ENCODE results near the gene RPS4Y2.

The RPS4Y2 gene

GRCh38 chrY:20745060-20745459 lies 10.8 kb upstream of the RPS4Y2 start:
- H3K4me1 Mint-ChIP-seq = no peaks in the 10 kb centered on the region
- no peaks in the 10 kb centered on the region for H3K27me3 Mint-ChIP-seq (ENCODE audit: low read depth, poor library complexity)
- H3K9me3 Mint-ChIP-seq = no peaks in the 10 kb centered on the region
- TF ChIP-seq, protein P1, sequence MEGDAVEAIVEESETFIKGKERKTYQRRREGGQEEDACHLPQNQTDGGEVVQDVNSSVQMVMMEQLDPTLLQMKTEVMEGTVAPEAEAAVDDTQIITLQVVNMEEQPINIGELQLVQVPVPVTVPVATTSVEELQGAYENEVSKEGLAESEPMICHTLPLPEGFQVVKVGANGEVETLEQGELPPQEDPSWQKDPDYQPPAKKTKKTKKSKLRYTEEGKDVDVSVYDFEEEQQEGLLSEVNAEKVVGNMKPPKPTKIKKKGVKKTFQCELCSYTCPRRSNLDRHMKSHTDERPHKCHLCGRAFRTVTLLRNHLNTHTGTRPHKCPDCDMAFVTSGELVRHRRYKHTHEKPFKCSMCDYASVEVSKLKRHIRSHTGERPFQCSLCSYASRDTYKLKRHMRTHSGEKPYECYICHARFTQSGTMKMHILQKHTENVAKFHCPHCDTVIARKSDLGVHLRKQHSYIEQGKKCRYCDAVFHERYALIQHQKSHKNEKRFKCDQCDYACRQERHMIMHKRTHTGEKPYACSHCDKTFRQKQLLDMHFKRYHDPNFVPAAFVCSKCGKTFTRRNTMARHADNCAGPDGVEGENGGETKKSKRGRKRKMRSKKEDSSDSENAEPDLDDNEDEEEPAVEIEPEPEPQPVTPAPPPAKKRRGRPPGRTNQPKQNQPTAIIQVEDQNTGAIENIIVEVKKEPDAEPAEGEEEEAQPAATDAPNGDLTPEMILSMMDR (IDR thresholded peaks at IDR 0.05) = no peak
- H3K36me3 Mint-ChIP-seq (ENCODE audit: low read depth) = no peaks in the 10 kb centered on the region
- no peak overlapping the region for H3K4me3 Mint-ChIP-seq
- DNase-seq = no peak
- no peak overlapping the region for H3K27ac Mint-ChIP-seq

DNA sequence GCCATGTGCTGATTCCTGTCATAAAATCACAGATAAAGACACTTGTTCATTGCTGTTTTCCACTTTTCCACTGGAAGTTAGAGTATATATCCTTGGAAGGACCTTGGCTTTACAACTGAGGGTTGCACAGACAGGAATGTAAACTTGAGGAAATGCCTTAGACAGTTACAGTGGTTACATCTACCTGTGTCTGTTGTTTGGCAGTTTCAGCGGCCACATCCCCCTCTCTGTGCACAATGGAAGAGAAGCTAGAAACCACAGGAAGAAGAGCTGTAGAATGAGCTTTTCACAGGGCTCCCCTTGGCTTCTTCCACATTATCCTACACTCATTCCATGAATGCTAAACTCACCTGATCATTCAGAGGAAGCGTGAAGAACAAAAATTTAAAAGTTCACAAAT lies 9.0 kb upstream of the RPS4Y2 start:
- no peaks in the 10 kb centered on the region for H3K4me1 Mint-ChIP-seq
- no peaks in the 10 kb centered on the region for H3K27me3 Mint-ChIP-seq (ENCODE audit: low read depth, poor library complexity)
- DNase-seq = no peak
- no peak overlapping the region for H3K4me3 Mint-ChIP-seq
- H3K9me3 Mint-ChIP-seq = no peaks in the 10 kb centered on the region
- TF ChIP-seq, protein P1 (IDR thresholded peaks at IDR 0.05) = no peak
- H3K27ac Mint-ChIP-seq = no peak overlapping the region
- H3K36me3 Mint-ChIP-seq (ENCODE audit: low read depth) = no peaks in the 10 kb centered on the region

- no peak for DNase-seq
- Mint-ChIP-seq H3K4me1 (no peaks in the 10 kb centered on the region), H3K9me3 (no peaks in the 10 kb centered on the region), H3K27ac (no peak overlapping the region), H3K27me3 (ENCODE audit: low read depth, poor library complexity) (no peaks in the 10 kb centered on the region), H3K36me3 (ENCODE audit: low read depth) (no peaks in the 10 kb centered on the region), H3K4me3 (no peak overlapping the region)
- TF ChIP-seq, protein P1 (IDR thresholded peaks at IDR 0.05) = no peak
Measured at GRCh38 chrY:20763869-20764268, 8.0 kb downstream of the RPS4Y2 start.

DNA sequence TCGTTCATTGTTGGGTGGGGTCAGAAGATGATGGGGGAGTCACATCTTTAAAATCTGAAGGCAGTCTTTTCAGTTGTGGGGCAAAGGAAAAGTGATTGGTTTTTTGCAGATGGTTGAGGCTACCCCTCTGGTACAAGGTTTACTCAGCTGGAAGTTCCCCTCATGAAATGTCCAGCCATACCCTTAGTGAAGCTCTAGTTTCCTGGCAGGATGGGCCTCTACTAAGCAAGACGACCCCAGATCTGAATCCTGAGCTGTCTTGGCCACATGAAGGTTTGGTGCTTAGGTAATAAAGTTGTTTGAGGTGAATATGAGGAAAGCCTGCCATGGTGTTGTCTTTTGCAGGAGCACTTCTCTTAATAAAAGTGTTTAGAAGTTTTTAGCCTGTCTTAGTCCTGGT lies 9.2 kb downstream of the RPS4Y2 start:
- DNase-seq = no peak
- H3K4me3 Mint-ChIP-seq = no peak overlapping the region
- H3K27ac Mint-ChIP-seq = no peak overlapping the region
- H3K9me3 Mint-ChIP-seq = no peaks in the 10 kb centered on the region
- no peaks in the 10 kb centered on the region for H3K36me3 Mint-ChIP-seq (ENCODE audit: low read depth)
- H3K27me3 Mint-ChIP-seq (ENCODE audit: low read depth, poor library complexity) = no peaks in the 10 kb centered on the region
- TF ChIP-seq, protein P1 (IDR thresholded peaks at IDR 0.05) = no peak
- no peaks in the 10 kb centered on the region for H3K4me1 Mint-ChIP-seq

GRCh38 chrY:20770755-20771154 lies 14.8 kb downstream of the RPS4Y2 start:
- Mint-ChIP-seq H3K36me3 (ENCODE audit: low read depth) (no peaks in the 10 kb centered on the region), H3K27ac (no peak overlapping the region), H3K27me3 (ENCODE audit: low read depth, poor library complexity) (no peaks in the 10 kb centered on the region), H3K4me3 (no peak overlapping the region), H3K9me3 (no peaks in the 10 kb centered on the region), H3K4me1 (no peaks in the 10 kb centered on the region)
- DNase-seq = no peak
- TF ChIP-seq, protein P1 (IDR thresholded peaks at IDR 0.05) = no peak

GRCh38 chrY:20776104-20776503 lies 20.2 kb downstream of the RPS4Y2 start:
- TF ChIP-seq, protein P1 (IDR thresholded peaks at IDR 0.05) = no peak
- no peak overlapping the region for H3K4me3 Mint-ChIP-seq
- H3K36me3 Mint-ChIP-seq (ENCODE audit: low read depth) = no peaks in the 10 kb centered on the region
- no peak overlapping the region for H3K27ac Mint-ChIP-seq
- DNase-seq = no peak
- no peaks in the 10 kb centered on the region for H3K9me3 Mint-ChIP-seq
- no peaks in the 10 kb centered on the region for H3K27me3 Mint-ChIP-seq (ENCODE audit: low read depth, poor library complexity)
- no peaks in the 10 kb centered on the region for H3K4me1 Mint-ChIP-seq

Measured in nephron progenitor cell (in vitro differentiated cells).